Skeletal muscle satellite cell (primary cell): ENCODE results near the gene ZEB1.

Experiments
- H3K27me3 ChIP-seq: 2 replicates; pipeline ENCODE4 v1.7.0; 2013; ENCODE audit warnings: low read length; ENCODE audit not compliant: control insufficient read depth, insufficient read depth
- H3K36me3 ChIP-seq: 2 replicates; pipeline ENCODE4 v1.7.0; 2013; ENCODE audit warnings: mild to moderate bottlenecking, control low read depth, low read length; ENCODE audit not compliant: insufficient read depth
- H3K4me1 ChIP-seq: 2 replicates; pipeline ENCODE4 v1.7.0; 2013; ENCODE audit warnings: low read length; ENCODE audit not compliant: control insufficient read depth, insufficient read depth
- H3K4me2 ChIP-seq: 2 replicates; pipeline ENCODE4 v1.7.0; 2013; ENCODE audit warnings: mild to moderate bottlenecking, low read length
- H3K4me3 ChIP-seq: 2 replicates; pipeline ENCODE4 v1.7.0; 2013; ENCODE audit warnings: low read length
- H3K9ac ChIP-seq: 2 replicates; pipeline ENCODE4 v1.7.0; 2013; ENCODE audit warnings: mild to moderate bottlenecking, low read depth, low read length, moderate library complexity
- H3K9me3 ChIP-seq: replicated peaks from 2 replicates; pipeline ENCODE4 v1.7.0; 2013; ENCODE audit warnings: mild to moderate bottlenecking, control low read depth, low read length

ZEB1 gene

DNA sequence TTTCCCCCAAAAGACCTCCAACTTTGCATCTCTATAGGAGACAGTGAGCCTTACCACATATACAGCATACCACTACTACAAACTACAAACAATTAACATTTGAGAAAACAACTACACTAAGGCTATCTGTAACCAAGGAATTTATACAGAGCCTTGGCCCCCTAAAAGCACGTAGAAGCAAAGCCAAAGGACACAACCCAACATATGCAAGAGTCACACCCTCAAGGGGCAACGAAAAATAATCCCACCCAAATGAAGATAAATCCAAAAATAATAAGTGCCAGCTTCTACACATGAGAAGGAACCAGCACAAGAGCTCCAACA lies 149.5 kb downstream of the ZEB1 start:
- Histone ChIP-seq H3K4me2 (no peak overlapping the region), H3K4me1 (no peaks in the 10 kb centered on the region), H3K4me3 (no peak overlapping the region), H3K27me3 (no peaks in the 10 kb centered on the region), H3K36me3 (peaks cover 38% of the 10 kb centered on the region), H3K9ac (no peak overlapping the region), H3K9me3 (peaks cover 3% of the 10 kb centered on the region)

DNA sequence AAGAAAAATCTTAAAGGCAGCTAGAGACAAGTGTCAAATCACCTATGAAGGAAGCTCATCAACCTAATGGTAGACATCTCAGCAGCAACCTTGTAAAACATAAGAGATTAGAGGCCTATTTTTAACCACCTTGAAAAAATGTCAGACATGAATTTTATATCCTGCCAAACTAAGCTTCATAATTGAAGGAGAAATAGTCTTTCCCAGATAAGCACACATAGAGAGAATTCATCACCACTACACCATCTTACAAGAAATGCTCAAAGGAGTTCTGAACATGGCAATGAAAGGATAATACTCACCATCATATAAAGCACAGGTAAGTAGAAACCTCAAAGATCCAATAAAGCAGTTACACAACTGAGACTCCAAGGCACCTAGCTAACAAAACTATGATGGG lies 156.5 kb downstream of the ZEB1 start:
- peaks cover 14% of the 10 kb centered on the region for H3K36me3 ChIP-seq
- H3K4me2 ChIP-seq, result no peak overlapping the region
- no peak overlapping the region for H3K4me3 ChIP-seq
- no peaks in the 10 kb centered on the region for H3K27me3 ChIP-seq
- no peaks in the 10 kb centered on the region for H3K4me1 ChIP-seq
- H3K9ac ChIP-seq, result no peak overlapping the region
- H3K9me3 ChIP-seq, result peaks cover 4% of the 10 kb centered on the region

DNA sequence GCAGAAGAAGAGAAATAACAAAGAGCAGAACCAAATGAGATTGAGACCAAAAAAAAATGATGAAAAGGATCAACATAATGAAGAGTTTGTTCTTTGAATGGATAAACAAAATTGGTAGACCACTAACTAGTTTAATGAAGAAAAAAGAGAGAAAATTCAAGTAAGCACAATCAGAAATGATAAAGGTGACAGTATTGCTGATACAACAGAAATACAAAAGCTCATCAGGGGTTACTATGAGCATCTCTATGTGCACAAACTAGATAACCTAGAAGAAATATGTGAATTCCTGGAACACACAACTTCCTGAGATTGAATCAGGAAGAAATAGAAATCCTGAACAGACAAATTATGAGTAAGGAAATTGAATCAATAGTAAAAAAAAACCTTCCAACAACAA lies 157.1 kb downstream of the ZEB1 start:
- Histone ChIP-seq H3K4me3 (no peak overlapping the region), H3K27me3 (no peaks in the 10 kb centered on the region), H3K9me3 (peaks cover 4% of the 10 kb centered on the region), H3K4me2 (no peak overlapping the region), H3K4me1 (no peaks in the 10 kb centered on the region), H3K9ac (no peak overlapping the region), H3K36me3 (peaks cover 14% of the 10 kb centered on the region)

DNA sequence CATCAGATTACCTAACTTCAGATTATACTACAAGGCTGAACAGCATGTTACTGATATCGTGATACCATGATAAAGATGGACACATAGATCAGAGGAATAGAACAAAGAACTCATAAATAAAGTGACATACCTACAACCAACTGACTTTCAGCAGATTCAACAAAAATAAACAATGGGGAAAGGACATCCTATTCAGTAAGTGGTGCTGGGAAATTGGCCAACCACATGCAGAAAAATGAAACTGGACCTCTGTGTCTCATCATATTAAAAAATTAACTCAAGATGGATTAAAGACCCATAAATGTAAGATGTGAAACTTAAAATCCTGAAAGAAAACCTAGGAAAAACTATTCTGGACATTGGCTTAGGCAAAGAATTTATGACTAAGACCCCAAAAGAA lies 158.6 kb downstream of the ZEB1 start:
- peaks cover 16% of the 10 kb centered on the region for H3K36me3 ChIP-seq
- H3K4me1 ChIP-seq, result no peaks in the 10 kb centered on the region
- H3K4me2 ChIP-seq, result no peak overlapping the region
- H3K4me3 ChIP-seq, result no peak overlapping the region
- peaks cover 4% of the 10 kb centered on the region for H3K9me3 ChIP-seq
- no peaks in the 10 kb centered on the region for H3K27me3 ChIP-seq
- no peak overlapping the region for H3K9ac ChIP-seq

DNA sequence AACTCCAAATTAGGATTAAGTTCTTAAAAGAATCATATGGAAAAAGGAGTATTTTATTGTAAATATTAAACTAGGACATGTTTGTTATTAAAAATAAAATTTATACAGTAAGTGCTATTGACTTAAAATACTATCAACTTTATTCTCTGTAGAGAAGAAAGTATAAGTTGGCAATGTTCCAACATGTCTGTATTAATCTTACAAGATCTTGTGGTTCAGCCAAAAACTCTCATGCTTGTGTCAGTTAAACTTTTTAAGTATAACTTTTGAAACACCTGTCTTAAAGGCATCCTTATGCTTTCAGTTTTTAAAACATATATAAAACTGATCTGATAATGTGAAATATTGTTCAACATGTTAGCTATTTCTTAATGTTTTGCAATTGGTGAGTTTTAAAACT lies 160.7 kb downstream of the ZEB1 start:
- peaks cover 4% of the 10 kb centered on the region for H3K9me3 ChIP-seq
- H3K4me1 ChIP-seq, result no peaks in the 10 kb centered on the region
- H3K27me3 ChIP-seq, result no peaks in the 10 kb centered on the region
- no peak overlapping the region for H3K4me2 ChIP-seq
- no peak overlapping the region for H3K9ac ChIP-seq
- H3K36me3 ChIP-seq, result peaks cover 17% of the 10 kb centered on the region
- H3K4me3 ChIP-seq, result no peak overlapping the region

DNA sequence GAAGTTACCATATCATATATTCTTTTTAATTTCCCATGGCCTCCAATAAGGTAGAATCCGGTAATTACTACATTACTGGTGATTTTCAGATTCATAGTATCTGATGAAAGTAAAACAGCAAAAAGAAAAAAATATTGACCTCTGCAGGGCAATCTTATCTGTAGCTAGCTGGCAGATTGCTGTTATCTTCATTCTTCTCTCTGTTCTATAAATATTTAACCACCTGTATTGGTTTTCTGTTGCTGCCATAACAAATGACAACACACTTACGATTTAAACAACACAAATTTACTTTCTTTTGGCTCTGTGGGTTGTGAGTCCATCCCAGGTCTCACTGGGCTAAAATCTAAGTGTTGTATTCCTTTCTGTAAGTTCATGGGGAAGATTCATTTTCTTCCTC lies 164.5 kb downstream of the ZEB1 start:
- no peaks in the 10 kb centered on the region for H3K4me1 ChIP-seq
- no peaks in the 10 kb centered on the region for H3K9me3 ChIP-seq
- no peak overlapping the region for H3K4me2 ChIP-seq
- H3K27me3 ChIP-seq, result no peaks in the 10 kb centered on the region
- H3K9ac ChIP-seq, result no peak overlapping the region
- H3K4me3 ChIP-seq, result no peak overlapping the region
- H3K36me3 ChIP-seq, result peaks cover 8% of the 10 kb centered on the region

DNA sequence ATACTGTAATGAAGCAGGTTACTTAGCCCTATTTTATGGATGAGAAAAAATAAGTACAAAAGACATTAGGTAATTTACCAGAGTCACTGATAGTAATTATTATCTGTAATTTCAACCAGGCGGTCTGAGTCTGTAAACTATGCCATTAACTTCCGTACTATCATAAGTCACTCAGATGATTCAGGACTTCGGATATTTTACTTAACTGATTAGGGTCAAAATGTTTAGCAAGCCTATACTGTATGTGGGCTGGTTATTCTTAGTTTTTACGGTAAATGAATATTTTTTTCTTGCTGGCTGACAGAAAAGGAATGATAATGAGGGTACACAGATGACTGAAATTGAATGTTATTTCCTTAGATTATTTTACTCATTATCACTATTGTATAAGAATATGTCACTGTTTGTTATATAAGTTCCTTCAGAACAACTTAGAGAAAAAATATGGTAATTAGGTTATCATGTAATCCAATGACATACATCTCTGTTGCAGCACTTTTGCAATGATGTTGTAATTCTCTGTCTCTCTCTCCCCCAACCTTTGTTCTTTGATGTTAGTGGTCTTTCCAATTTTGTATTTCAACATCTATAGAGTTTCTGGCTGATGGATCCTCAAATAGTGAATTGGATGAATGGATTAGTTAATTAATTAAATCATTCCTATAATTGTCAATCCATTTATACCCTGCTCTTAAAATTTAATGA lies 165.6 kb downstream of the ZEB1 start:
- H3K36me3 ChIP-seq, result peaks cover 8% of the 10 kb centered on the region
- no peak overlapping the region for H3K4me2 ChIP-seq
- no peak overlapping the region for H3K9ac ChIP-seq
- no peaks in the 10 kb centered on the region for H3K27me3 ChIP-seq
- no peak overlapping the region for H3K4me3 ChIP-seq
- H3K9me3 ChIP-seq, result no peaks in the 10 kb centered on the region
- no peaks in the 10 kb centered on the region for H3K4me1 ChIP-seq

DNA sequence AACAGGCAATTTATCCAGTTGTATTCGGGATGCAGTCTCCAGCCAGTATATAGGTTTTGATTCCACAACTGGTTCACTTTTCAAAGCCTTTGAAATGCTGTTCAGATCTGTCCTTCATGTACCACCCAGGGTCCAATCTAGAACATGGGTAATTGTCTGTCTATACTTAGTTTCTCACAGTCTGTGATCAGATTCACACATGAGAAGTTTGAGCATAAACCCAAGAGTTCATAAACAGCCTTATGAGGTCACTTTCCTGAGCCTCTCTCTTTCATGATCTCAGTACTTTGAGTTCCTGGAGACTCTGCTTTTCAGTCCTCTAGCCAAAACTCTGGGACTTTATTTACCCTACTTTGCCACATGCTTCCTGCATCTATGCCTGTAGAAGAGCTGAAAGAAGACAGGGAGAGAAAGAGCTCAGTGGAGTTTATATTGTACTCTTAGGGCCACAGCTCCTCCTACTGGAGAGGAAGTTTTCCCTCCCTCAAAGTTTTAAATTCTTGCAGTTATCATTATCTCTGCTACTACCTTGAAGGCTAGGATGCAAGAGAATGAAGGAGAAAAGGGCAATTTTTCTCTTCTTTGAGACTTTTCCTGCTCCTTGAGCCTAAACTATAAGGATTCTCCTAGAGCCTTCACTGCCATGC lies 172.0 kb downstream of the ZEB1 start:
- Histone ChIP-seq H3K27me3 (no peaks in the 10 kb centered on the region), H3K9ac (no peak overlapping the region), H3K4me1 (peaks cover 3% of the 10 kb centered on the region), H3K4me3 (no peak overlapping the region), H3K4me2 (no peak overlapping the region), H3K9me3 (no peaks in the 10 kb centered on the region), H3K36me3 (peaks cover 5% of the 10 kb centered on the region)

DNA sequence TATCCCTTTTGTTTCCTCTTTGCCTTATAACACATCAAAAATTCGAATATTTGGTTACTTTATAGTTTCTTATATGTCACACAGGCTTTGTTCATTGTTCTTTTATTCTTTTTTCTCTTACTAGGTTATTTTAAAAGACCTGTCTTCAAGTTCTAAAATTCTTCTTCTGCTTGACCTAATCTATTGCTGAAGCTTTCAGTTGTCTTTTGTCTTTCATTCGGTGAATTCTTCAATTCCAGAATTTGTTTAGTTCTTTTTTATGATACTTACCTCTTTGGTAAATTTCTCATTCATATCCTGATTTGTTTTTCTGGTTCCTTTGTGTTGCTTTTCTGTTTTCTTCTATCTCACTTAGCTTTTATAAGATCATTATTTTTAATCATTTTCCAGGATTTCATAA lies 188.4 kb downstream of the ZEB1 start:
- Histone ChIP-seq H3K9me3 (peaks cover 7% of the 10 kb centered on the region), H3K4me3 (no peak overlapping the region), H3K4me1 (no peaks in the 10 kb centered on the region), H3K9ac (no peak overlapping the region), H3K27me3 (no peaks in the 10 kb centered on the region), H3K4me2 (no peak overlapping the region), H3K36me3 (peaks cover 62% of the 10 kb centered on the region)

DNA sequence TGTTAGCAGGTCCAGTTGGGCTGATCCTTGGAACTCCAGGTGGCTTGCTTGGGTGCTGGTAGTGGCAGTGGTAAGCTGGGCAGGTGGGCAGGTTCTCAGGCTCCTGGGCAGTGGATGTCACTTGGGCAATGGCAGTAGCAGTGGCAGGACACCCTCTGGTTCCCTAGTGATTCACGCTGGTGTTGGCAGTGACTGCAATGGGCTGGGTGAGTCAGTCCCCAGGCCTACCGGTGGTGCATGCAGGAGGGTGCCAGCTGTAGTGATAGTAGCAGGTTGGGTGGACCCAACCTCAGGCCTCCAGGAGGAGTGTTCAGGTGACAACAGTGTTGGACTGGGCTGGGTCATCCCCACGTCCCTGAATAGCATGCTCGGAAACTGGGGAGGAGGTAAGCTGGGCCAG lies 189.2 kb downstream of the ZEB1 start:
- H3K4me1 ChIP-seq, result no peaks in the 10 kb centered on the region
- H3K9me3 ChIP-seq, result peaks cover 7% of the 10 kb centered on the region
- H3K4me2 ChIP-seq, result no peak overlapping the region
- no peak overlapping the region for H3K9ac ChIP-seq
- H3K36me3 ChIP-seq, result peaks cover 65% of the 10 kb centered on the region
- H3K4me3 ChIP-seq, result no peak overlapping the region
- no peaks in the 10 kb centered on the region for H3K27me3 ChIP-seq

DNA sequence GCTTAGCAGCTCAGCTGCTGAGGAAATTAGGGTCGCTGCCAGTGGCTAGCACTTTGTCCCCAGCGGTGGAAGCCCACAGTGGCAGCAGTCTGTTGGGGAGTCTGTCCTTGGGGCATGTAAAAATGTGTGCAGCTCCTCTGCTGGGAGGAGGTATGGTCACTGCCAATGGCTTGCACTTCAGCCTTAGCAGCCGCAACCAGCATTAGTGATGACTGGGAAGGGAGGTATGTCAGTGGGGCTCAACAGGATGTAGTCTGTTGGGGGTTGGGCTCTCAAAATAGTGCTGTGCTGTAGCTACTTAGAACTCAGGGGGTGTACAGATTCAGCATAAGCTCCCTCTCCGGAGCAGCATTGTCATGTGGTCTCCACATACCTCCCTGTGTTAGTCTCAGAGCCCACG lies 189.9 kb downstream of the ZEB1 start:
- Histone ChIP-seq H3K27me3 (no peaks in the 10 kb centered on the region), H3K36me3 (peaks cover 70% of the 10 kb centered on the region), H3K9me3 (peaks cover 7% of the 10 kb centered on the region), H3K4me3 (no peak overlapping the region), H3K9ac (no peak overlapping the region), H3K4me2 (no peak overlapping the region), H3K4me1 (no peaks in the 10 kb centered on the region)

DNA sequence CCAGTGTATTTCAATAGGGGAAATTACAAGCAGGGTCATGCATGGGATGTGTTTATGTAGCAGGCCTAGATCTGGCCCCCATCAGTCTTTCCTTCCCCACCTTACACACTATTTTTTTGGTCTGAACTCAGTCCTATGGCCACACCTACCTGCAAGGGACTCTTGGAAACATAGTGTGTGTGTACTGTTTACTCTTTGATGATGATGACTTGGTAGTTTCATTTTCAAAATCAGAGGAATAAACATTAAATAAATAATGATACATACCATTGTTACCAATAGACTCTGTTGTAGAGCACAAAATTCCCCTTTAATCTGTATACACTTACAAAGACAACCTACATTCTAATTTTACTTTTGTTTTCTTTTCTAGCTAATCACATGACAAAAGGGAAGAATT lies 191.0 kb downstream of the ZEB1 start:
- Histone ChIP-seq H3K36me3 (peaks cover 71% of the 10 kb centered on the region), H3K4me2 (no peak overlapping the region), H3K9me3 (peaks cover 7% of the 10 kb centered on the region), H3K9ac (no peak overlapping the region), H3K27me3 (no peaks in the 10 kb centered on the region), H3K4me3 (no peak overlapping the region), H3K4me1 (peaks cover 2% of the 10 kb centered on the region)
